Right lobe of liver (tissue), 6 donors: ENCODE results near the gene ZNF578. TPM values are rescaled to one million over a fixed set of nuclear protein-coding genes. Genes with fewer than 3 reads are reported as not detected.
"Not testable (repeated sequence)": the region's sequence is repeated elsewhere in the genome, so short reads cannot be mapped to it uniquely, and the experiment has no call there.

ENCODE experiments used
- ATAC-seq, 4 donors: fragments of 200-7000 bp; cut with Tn5 transposase; one replicate each; pipeline ENCODE4 v1.9.1; 2020; ENCODE audit warnings: mild to moderate bottlenecking in 4 of 4, moderate library complexity in 4 of 4
- DNase-seq, 3 donors: peaks; one replicate each; pipeline ENCODE4 v3.0.0-alpha.2; 2020
- H3K27ac ChIP-seq, 3 donors: fragments of 200-600 bp; one replicate each; pipeline ENCODE4 v1.8.0; 2022
- H3K27me3 ChIP-seq, 2 donors: fragments of 200-600 bp; one replicate each; pipeline ENCODE4 v1.8.0; 2022
- H3K36me3 ChIP-seq, 4 donors: fragments of 200-600 bp; sonication (generic) in 1 of 4; one replicate each; pipeline versions ENCODE4 v1.5.1 to v1.8.0; 2017 to 2022; ENCODE audit warnings: control low read depth in 1 of 4
- H3K4me1 ChIP-seq, 4 donors: fragments of 200-600 bp; sonication (generic) in 1 of 4; one replicate each; pipeline versions ENCODE4 v1.5.1 to v1.8.0; 2017 to 2022; ENCODE audit warnings: control low read depth in 1 of 4
- H3K4me3 ChIP-seq, 3 donors: fragments of 200-600 bp; one replicate each; pipeline ENCODE4 v1.8.0; 2022
- H3K9me3 ChIP-seq, 4 donors: fragments of 200-600 bp; sonication (generic) in 1 of 4; one replicate each; pipeline versions ENCODE4 v1.5.1 to v1.8.0; 2017 to 2022; ENCODE audit warnings: control low read depth in 1 of 4
- POLR2A ChIP-seq: fragments of 450-650 bp; IDR thresholded peaks from one replicate; pipeline ENCODE4 v1.6.1; 2017; ENCODE audit warnings: antibody characterized with exemption, mild to moderate bottlenecking
- WGBS: methylation state at CpG from one replicate; pipeline ENCODE4 v1.1.6; 2018; ENCODE audit warnings: low coverage, low lambda C conversion rate; ENCODE audit not compliant: insufficient coverage; ENCODE audit errors: missing lambda C conversion rate; 5-methylcytosine and 5-hydroxymethylcytosine counted together
- intact Hi-C, 2 donors: fragments of 100-400 bp; cut with DNase I; formaldehyde crosslinking; loops; one replicate each; pipeline versions ENCODE4 v1.11.2 to v1.14.1; 2022
- total RNA-seq, 6 experiments: library from RNA; depleted of rRNA in 2 of 6; stranded (reverse); fragments of >200 nt in 2 of 6; fragmentation: NEBNext Ultra II Directional in 3 of 6; extraction: Animal tissue kit (Norgen Biotek cat#: 25700) in 3 of 6; gene quantifications; one replicate each; pipeline versions ENCODE4 v1.1.0 to v1.2.4, GENCODE V29; 2016 to 2023
- TF ChIP-seq, protein P1 (sequence below), 4 donors: fragments of 200-600 bp in 3 of 4; fragments of 450-650 bp in 1 of 4; IDR thresholded peaks; one replicate each; pipeline versions ENCODE4 v1.5.1 to v1.8.0; 2016 to 2022; ENCODE audit warnings: antibody characterized with exemption in 4 of 4, mild to moderate bottlenecking in 2 of 4
- donor health status: DM: no; HTN: yes; CAD: no.
- donor health status: DM: no; HTN: no; CAD: no.
- donor health status: DM: no; HTN: no; CAD: no.
- donor health status: DM: no; HTN: yes; CAD: no.
- donor health status: DM: no; HTN: yes; CAD: no.

The ZNF578 gene
- total RNA-seq, 6 experiments from 2014 or later: 0.17 to 0.51 (median 0.29) TPM; not detected in 3

DNA sequence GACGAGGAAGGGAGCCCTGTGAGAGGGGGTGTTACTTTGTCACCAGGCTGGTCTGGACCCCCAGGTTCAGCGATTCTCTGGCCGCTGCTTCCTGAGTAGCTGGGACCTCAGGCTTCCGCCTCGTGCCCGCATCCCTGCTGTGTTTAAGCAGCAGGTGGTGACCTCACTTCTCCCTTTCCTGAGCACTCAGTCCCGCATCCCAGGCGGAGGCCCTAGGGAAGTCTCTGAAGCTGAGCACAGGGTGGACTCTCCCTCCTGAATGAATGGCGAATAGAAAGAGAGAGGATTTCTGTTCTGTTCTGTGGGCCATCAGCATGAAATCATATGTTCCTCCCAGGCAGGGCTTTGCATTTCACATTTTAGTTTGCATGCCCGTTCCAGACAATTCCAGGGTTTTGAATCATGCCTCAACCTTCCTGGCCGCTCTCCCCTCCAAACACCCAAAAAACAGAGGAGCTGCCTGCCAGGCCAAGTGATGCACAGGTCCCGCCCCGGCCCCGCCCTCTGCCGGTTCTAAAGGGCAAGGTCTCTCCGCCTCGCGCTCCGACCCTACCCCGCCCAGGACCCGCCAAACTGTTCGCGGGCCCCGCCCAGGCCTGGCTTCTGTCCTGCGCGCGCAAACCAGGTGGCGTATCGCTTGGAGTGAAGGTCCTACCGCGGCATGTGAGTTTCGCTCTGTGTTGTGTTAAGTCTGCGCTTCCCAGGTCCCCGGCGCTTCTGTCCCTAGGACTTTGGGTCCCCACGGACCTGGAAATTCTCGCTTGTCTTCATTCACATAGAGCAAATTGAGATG lies 39.0 kb downstream of the ZNF578 start:
- Histone ChIP-seq H3K36me3 (no peaks in the 10 kb centered on the region), H3K9me3 (peaks cover 0 to 2% (median 0%) of the 10 kb centered on the region in 4 donors), H3K4me3 (no peak overlapping the region), H3K27me3 (no peaks in the 10 kb centered on the region), H3K4me1 (no peaks in the 10 kb centered on the region), H3K27ac (no peak overlapping the region)
- no peak for ATAC-seq
- WGBS: 6% methylated on average over 3 of the region's 37 CpGs
- no peak for DNase-seq
- intact Hi-C loops: no loop called here
- TF ChIP-seq, protein P1, sequence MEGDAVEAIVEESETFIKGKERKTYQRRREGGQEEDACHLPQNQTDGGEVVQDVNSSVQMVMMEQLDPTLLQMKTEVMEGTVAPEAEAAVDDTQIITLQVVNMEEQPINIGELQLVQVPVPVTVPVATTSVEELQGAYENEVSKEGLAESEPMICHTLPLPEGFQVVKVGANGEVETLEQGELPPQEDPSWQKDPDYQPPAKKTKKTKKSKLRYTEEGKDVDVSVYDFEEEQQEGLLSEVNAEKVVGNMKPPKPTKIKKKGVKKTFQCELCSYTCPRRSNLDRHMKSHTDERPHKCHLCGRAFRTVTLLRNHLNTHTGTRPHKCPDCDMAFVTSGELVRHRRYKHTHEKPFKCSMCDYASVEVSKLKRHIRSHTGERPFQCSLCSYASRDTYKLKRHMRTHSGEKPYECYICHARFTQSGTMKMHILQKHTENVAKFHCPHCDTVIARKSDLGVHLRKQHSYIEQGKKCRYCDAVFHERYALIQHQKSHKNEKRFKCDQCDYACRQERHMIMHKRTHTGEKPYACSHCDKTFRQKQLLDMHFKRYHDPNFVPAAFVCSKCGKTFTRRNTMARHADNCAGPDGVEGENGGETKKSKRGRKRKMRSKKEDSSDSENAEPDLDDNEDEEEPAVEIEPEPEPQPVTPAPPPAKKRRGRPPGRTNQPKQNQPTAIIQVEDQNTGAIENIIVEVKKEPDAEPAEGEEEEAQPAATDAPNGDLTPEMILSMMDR (IDR thresholded peaks at IDR 0.05): no peak
- no peak for TF ChIP-seq POLR2A

DNA sequence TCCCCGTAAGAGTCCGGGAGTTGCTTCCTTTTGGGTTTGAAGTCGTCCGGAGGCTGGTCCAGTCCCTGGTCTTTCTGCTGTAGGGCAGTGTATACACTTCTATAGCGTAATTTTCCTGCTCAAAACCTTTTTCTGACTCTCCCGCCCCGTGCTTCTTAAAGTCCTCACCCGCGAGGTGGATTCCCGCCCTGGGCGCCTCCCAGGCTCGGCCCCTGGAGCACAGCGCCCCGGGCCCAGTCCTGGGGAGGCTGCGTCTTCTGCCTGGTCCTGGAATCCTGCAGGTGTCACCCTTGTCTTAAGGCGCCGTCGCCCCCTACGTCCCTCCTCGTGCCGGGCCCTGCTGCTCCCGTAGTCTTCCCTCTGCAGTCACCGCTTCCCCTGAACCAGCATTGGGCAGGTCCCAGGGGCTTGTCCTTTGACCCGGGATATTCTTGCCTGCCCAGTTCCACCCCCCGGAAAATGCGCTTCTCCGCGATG lies 39.7 kb downstream of the ZNF578 start:
- 13% methylated on average over 17 of the region's 28 CpGs for WGBS
- Histone ChIP-seq H3K9me3 (peaks cover 0 to under 1% (median 0%) of the 10 kb centered on the region in 4 donors), H3K27me3 (no peaks in the 10 kb centered on the region), H3K4me1 (no peaks in the 10 kb centered on the region), H3K36me3 (no peaks in the 10 kb centered on the region), H3K4me3 (no peak overlapping the region), H3K27ac (no peak overlapping the region)
- no peak for TF ChIP-seq POLR2A
- TF ChIP-seq, protein P1 (IDR thresholded peaks at IDR 0.05): no peak
- DNase-seq (peak in 1 of 3 donors; percentile 18), ATAC-seq (peak in 2 of 4 donors; percentile 19 to 54)
- intact Hi-C loops: no loop called here

DNA sequence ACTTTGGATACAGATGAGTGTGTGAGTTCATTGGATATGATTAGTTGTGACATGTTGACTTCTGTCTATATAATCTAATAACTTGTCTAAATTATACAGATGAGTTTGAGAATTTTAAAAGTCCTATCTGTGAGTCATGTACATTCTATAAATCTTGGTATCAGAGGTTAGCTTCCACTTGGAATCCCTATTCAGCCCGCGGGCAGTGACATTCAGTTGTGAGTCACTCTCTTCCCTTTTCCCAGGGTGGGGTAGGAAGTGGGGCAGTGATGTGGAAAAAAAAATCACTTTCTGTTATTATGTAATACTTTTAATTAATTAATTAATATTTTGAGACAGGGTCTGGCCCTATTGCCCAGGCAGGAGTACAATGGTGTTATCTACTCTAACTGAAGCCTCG lies 41.2 kb downstream of the ZNF578 start:
- Histone ChIP-seq H3K36me3 (no peaks in the 10 kb centered on the region), H3K27ac (no peak overlapping the region), H3K4me3 (no peak overlapping the region), H3K27me3 (no peaks in the 10 kb centered on the region), H3K9me3 (no peaks in the 10 kb centered on the region), H3K4me1 (no peaks in the 10 kb centered on the region)
- TF ChIP-seq, protein P1 (IDR thresholded peaks at IDR 0.05): no peak
- TF ChIP-seq POLR2A: no peak
- no peak for DNase-seq
- WGBS: 62% methylated on average over 3 of the region's 3 CpGs
- intact Hi-C loops: no loop called here
- no peak for ATAC-seq

DNA sequence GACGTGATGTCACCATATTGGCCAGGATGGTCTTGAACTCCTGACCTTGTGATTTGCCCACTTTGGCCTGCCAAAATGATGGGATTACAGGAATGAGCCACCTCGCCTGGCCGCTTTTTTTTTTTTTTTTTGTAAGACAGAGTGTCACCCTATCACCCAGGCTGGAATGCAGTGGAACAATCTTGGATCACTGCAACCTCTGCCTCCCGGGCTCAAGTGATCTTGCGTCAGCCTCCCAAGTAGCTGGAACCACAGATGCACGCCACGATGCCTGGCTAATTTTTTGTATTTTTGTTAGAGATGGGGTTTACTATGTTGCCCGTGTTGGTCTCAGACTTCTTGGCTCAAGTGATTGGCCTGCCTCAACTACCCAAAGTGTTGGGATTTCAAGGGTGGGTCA lies 45.2 kb downstream of the ZNF578 start:
- H3K27ac ChIP-seq: no peak overlapping the region
- 78% methylated on average over 6 of the region's 8 CpGs for WGBS
- ATAC-seq (no peak), DNase-seq (no peak)
- no peaks in the 10 kb centered on the region for H3K4me1 ChIP-seq
- H3K4me3 ChIP-seq: no peak overlapping the region
- no peaks in the 10 kb centered on the region for H3K27me3 ChIP-seq
- TF ChIP-seq POLR2A: no peak
- TF ChIP-seq, protein P1 (IDR thresholded peaks at IDR 0.05): no peak
- intact Hi-C loops: no loop called here
- H3K9me3 ChIP-seq: no peaks in the 10 kb centered on the region
- H3K36me3 ChIP-seq: no peaks in the 10 kb centered on the region

DNA sequence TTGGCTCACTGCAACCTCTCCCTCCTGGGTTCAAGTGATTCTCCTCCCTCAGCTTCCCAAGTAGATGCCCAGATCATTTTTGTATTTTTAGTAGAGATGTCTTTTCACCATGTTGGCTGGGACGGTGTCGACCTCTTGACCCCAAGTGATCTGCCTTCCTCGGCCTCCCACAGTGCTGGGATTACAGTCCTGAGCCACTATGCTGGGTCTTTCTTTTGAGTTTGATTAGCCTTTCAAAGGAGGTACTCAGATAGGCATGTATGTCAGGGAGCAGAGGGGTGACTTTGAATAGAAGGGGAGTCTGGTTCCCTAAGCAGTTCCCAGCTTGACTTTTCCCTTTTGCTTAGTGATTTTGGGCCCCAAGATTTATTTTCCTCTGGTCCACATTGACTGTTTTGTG lies 47.1 kb downstream of the ZNF578 start:
- H3K36me3 ChIP-seq, H3K9me3 ChIP-seq, ATAC-seq, H3K27ac ChIP-seq, H3K4me1 ChIP-seq, H3K4me3 ChIP-seq, intact Hi-C loops, H3K27me3 ChIP-seq, DNase-seq: not testable (repeated sequence)
- 20% methylated on average over 3 of the region's 3 CpGs for WGBS

DNA sequence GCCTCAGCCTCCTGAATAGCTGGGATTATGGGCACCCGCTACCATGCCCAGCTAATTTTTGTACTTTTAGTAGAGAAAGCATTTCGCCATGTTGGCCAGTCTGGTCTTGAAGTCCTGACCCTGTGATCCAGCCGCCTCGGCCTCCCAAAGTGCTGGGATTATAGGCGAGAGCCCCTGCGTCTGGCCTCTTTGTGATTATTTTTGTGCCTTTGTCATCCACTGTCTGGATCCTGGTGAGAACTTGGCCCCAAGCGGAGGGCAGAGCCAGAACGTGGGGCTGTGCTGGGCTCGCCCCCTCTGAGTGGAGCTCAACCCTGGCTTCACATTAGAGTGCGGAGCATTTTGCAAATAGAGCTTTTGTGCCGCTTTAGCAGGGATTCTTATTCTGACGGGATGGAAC lies 47.6 kb downstream of the ZNF578 start:
- H3K4me1 ChIP-seq, H3K27me3 ChIP-seq, H3K36me3 ChIP-seq, H3K27ac ChIP-seq, H3K4me3 ChIP-seq, H3K9me3 ChIP-seq, intact Hi-C loops, ATAC-seq, DNase-seq: not testable (repeated sequence)
- WGBS: 43% methylated on average over 2 of the region's 12 CpGs
